ENCODE results near the gene TTC32. TPM values are rescaled to one million over a fixed set of nuclear protein-coding genes. Genes with fewer than 3 reads are reported as not detected.
"Not testable (repeated sequence)": the region's sequence is repeated elsewhere in the genome, so short reads cannot be mapped to it uniquely, and the experiment has no call there.

TTC32 gene
- total RNA-seq, 1 donor from 2014 or later: 18.8 TPM

- DNase-seq (ENCODE audit: low spot score); ATAC-seq; intact Hi-C loops (cut with DNase I): not testable (repeated sequence)
These were observed 21.6 kb downstream of the TTC32 start for GRCh38 chr2:19880191-19880590.

- intact Hi-C loops (cut with DNase I): no loop called here
- DNase-seq (ENCODE audit: low spot score): no peak
- ATAC-seq: no peak
These were observed 22.7 kb downstream of the TTC32 start for GRCh38 chr2:19879120-19879519.

- DNase-seq (ENCODE audit: low spot score) (no peak), ATAC-seq (no peak)
- intact Hi-C loops (cut with DNase I): no loop called here
These were observed 23.3 kb downstream of the TTC32 start for GRCh38 chr2:19878268-19879046.

DNA sequence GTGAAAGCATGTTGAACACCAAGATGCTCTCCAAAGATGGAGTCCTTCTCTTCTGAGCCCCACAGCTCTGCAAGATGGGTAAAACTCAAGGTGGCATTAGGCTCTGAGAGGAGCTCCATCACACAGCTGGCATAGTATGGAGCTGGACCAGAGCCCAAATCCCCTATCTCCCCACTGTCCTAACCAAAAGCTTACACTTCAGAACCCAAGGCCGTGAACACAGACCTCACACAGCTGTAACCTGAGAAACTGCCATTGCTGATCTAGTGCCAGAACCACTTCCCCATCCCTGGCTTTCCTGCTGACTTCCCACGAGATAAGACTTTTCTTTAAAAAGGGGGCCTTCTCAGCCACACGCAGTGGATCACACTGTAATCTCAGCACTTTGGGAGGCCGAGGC, 25.0 kb downstream of the TTC32 start:
- DNase-seq (ENCODE audit: low spot score) (no peak), ATAC-seq (no peak)
- intact Hi-C loops (cut with DNase I): no loop called here

DNA sequence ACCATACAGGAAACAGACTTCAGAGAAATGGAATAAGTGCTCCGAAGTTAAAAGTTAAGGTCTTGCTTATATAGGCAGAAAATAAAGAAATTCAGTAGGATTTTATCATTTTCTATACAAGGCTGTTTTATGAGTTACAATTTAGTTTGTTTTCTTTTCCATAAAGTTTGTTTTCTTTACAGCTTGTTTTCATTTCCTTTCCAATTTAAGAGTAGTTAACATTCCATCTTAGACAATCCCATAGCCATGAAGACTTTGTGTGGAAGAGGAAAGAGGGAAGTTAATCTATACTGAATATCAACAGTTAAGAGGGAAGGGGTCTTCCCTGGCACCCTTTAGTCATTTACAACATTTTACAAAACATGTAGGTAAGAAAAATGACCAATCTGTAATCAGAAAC, 26.5 kb downstream of the TTC32 start:
- intact Hi-C loops (cut with DNase I): no loop called here
- DNase-seq (ENCODE audit: low spot score) (no peak), ATAC-seq (no peak)

GRCh38 chr2:19874726-19875125, 27.1 kb downstream of the TTC32 start:
- ATAC-seq (no peak), DNase-seq (ENCODE audit: low spot score) (peak; percentile 21)
- intact Hi-C loops (cut with DNase I): no loop called here

GRCh38 chr2:19873014-19873413, 28.8 kb downstream of the TTC32 start:
- DNase-seq (ENCODE audit: low spot score) (peak; percentile 15), ATAC-seq (no peak)
- intact Hi-C loops (cut with DNase I): no loop called here

DNA sequence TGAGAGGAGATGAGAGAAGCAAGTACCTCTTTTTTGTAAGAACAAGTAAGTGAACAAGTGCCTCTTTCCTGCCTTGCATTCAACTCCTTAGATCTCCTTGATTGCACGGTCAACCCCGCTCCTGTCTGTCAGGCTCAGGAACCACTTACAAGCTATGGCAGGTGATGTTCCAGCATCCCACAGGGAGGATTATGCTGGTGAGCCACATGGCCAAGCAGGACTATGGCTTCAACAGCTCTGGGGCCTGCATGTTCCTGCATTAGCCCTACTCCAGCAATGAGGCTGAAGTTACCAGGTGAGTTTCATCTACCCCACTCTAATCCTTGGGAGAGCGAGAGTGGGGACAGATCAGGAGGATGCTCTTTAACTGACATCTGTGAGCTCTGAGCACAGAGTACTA, 29.5 kb downstream of the TTC32 start:
- intact Hi-C loops (cut with DNase I): no loop called here
- ATAC-seq: no peak
- DNase-seq (ENCODE audit: low spot score): peak; percentile 13

GRCh38 chr2:19871836-19872235, 29.9 kb downstream of the TTC32 start:
- ATAC-seq (no peak), DNase-seq (ENCODE audit: low spot score) (peak; percentile 33)
- intact Hi-C loops (cut with DNase I): no loop called here

DNA sequence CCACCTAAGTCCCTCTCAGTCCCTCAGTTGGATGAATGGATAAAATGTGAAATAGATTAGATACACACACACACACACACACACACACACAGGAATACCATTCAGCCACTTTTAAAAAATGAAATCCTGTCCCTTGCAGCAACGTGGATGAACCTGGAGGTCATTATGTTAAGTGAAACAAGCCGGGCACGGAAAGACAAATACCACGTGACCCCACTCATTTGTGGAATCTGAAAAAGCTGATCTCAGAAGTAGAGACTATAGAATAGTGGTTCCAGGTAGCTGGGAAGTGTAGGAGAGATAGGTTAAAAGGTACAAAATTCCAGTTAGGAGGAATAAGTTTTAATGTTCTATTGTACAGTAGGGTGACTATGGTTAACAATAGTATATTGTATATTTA, 31.0 kb downstream of the TTC32 start:
- DNase-seq (ENCODE audit: low spot score): no peak
- intact Hi-C loops (cut with DNase I): no loop called here
- no peak for ATAC-seq

GRCh38 chr2:19868701-19869580, 32.8 kb downstream of the TTC32 start:
- intact Hi-C loops (cut with DNase I): loop anchor here (10.0 kb wide), 2 partner anchors 1124 to 1484 kb away; no protein-coding TSS in a partner anchor
- DNase-seq (ENCODE audit: low spot score) (peak; percentile 74), ATAC-seq (peak; percentile 80)

- ATAC-seq: no peak
- no peak for DNase-seq (ENCODE audit: low spot score)
- intact Hi-C loops (cut with DNase I): loop anchor here (10.0 kb wide), 2 partner anchors 1123 to 1483 kb away; no protein-coding TSS in a partner anchor
These were observed 33.6 kb downstream of the TTC32 start for GRCh38 chr2:19868224-19868623.

- DNase-seq (ENCODE audit: low spot score) (no peak), ATAC-seq (no peak)
- intact Hi-C loops (cut with DNase I): loop anchor here (10.0 kb wide), 2 partner anchors 1122 to 1482 kb away; no protein-coding TSS in a partner anchor
These were observed 35.0 kb downstream of the TTC32 start for GRCh38 chr2:19866771-19867170.

GRCh38 chr2:19865151-19865550, 36.6 kb downstream of the TTC32 start:
- intact Hi-C loops (cut with DNase I): loop anchor here (10.0 kb wide), 2 partner anchors 1120 to 1480 kb away; no protein-coding TSS in a partner anchor
- no peak for DNase-seq (ENCODE audit: low spot score)
- no peak for ATAC-seq

DNA sequence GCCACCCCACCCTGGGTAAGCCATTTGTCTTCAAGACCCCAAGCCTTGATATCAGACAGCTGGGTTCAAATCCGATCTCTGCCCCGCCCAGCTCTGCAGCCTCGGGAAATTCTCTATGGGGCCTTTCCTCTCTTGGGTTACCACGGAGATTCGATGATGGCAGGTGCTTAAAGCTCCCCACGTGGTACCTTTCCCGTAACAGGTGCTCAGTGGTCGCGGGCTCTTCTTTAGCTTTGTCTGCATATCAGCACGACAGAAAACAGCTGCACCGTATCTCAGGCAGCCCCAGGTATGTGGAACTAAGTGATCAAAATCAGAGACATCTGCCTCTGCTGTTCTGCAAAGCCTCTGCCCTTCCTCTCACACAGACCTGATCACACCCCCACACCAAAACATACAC, 37.4 kb downstream of the TTC32 start:
- DNase-seq (ENCODE audit: low spot score): no peak
- no peak for ATAC-seq
- intact Hi-C loops (cut with DNase I): loop anchor here (10.0 kb wide), 2 partner anchors 1120 to 1480 kb away; no protein-coding TSS in a partner anchor

DNA sequence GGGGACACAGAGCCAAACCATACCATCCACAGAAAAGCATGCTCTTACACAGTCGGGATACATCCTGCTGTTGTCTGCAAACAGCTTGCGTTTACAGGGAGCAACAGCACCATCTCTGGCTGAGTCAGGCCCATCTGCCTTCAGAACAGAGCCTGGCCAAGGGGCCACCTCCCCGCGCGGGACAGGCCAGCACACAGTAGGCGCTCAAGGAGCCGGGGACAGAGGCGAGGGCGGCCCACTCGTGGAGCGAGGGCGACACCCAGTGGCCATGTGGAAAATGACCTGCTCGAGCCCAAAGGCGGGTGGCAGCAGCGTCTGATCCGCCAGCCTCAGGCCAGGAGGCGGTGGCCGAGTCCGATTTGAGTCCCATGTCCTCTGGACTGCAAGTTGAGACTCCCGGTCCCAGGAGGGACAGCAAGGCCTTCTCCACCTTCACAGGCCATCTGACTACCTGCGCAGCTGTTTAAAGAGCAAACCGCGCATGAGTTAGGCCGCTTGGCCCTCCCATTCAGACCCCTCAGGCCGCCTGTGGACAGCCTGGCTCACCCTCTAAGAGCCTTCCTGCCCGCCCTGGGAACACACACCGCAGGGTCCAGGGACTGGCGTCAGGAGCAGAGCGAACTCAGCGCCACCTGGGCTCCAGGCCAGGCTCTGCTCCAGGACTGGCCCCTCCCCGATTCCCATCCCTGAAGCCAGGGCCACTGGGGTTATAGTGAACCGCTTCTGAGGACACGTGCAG, 38.3 kb downstream of the TTC32 start:
- ATAC-seq: peak; percentile 85
- intact Hi-C loops (cut with DNase I): loop anchor here (10.0 kb wide), 2 partner anchors 1119 to 1479 kb away; no protein-coding TSS in a partner anchor
- DNase-seq (ENCODE audit: low spot score): peak; percentile 84

GRCh38 chr2:19861813-19862212, 40.0 kb downstream of the TTC32 start:
- ATAC-seq: no peak
- intact Hi-C loops (cut with DNase I): loop anchor here (10.0 kb wide), 2 partner anchors 1117 to 1477 kb away; no protein-coding TSS in a partner anchor
- no peak for DNase-seq (ENCODE audit: low spot score)

DNA sequence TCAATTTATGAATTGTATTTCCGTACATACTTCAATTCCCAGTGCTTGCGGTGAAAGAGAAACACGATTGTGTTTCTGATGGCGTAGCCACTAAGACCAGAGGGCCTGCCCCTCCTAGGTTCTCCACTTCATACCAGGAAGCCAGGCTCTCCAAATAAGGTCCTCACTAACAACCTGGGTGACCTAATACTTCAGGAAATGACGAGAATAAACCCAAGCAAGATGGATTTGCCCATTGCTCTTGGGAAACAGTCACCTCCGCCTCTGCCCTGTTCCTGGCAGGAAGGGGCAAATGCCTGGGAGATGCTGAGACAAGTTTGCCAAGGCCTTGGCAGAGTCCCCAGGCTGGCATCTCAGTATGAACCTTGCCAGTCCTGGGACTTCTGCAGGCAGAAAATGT, 41.8 kb downstream of the TTC32 start:
- DNase-seq (ENCODE audit: low spot score) (no peak), ATAC-seq (no peak)
- intact Hi-C loops (cut with DNase I): loop anchor here (10.0 kb wide), 2 partner anchors 1115 to 1475 kb away; no protein-coding TSS in a partner anchor

GRCh38 chr2:19859565-19859964, 42.2 kb downstream of the TTC32 start:
- ATAC-seq: no peak
- intact Hi-C loops (cut with DNase I): no loop called here
- no peak for DNase-seq (ENCODE audit: low spot score)

Measured in sciatic nerve (tissue), 2 donors.